Psoas muscle (tissue), 8 donors: ENCODE results near the gene DSCAM. TPM values are rescaled to one million over a fixed set of nuclear protein-coding genes. Genes with fewer than 3 reads are reported as not detected.

Experiments
- ATAC-seq, 4 donors: fragments of 200-7000 bp; cut with Tn5 transposase; one replicate each; pipeline ENCODE4 v1.9.1; 2020; ENCODE audit warnings: moderate library complexity in 3 of 4, mild to moderate bottlenecking in 2 of 4
- DNase-seq, 2 donors: peaks; one replicate each; pipeline ENCODE4 v3.0.0-alpha.2; 2020
- H3K27ac ChIP-seq: fragments of 200-600 bp; one replicate; pipeline ENCODE4 v1.8.0; 2022
- H3K27me3 ChIP-seq, 3 donors: fragments of 200-600 bp in 1 of 3; one replicate each; pipeline versions ENCODE4 v1.6.1 to v1.8.0; 2013 to 2022; ENCODE audit warnings: low read length in 2 of 3, mild to moderate bottlenecking in 2 of 3, moderate library complexity in 1 of 3; ENCODE audit not compliant: insufficient read depth in 3 of 3
- H3K36me3 ChIP-seq, 2 donors: fragments of 200-600 bp in 1 of 2; one replicate each; pipeline versions ENCODE4 v1.6.1 to v1.8.0; 2013 to 2022; ENCODE audit warnings: low read depth in 1 of 2, mild to moderate bottlenecking in 1 of 2, moderate library complexity in 1 of 2; ENCODE audit not compliant: insufficient read depth in 1 of 2
- H3K4me1 ChIP-seq: fragments of 200-600 bp; one replicate; pipeline ENCODE4 v1.8.0; 2022
- H3K4me3 ChIP-seq: fragments of 200-600 bp; one replicate; pipeline ENCODE4 v1.8.0; 2022; ENCODE audit warnings: mild to moderate bottlenecking
- H3K9me3 ChIP-seq: fragments of 200-600 bp; one replicate; pipeline ENCODE4 v1.8.0; 2022
- CTCF ChIP-seq: fragments of 200-600 bp; IDR thresholded peaks from one replicate; pipeline ENCODE4 v1.8.0; 2022; ENCODE audit warnings: antibody characterized with exemption
- WGBS, 3 donors: extraction: QIAGEN DNeasy Blood & Tissue Kit; methylation state at CpG; one replicate each; pipeline versions ENCODE4 v1.1.6 to v1.1.7; 2013; 5-methylcytosine and 5-hydroxymethylcytosine counted together
- intact Hi-C, 2 donors: fragments of 100-400 bp; cut with DNase I; formaldehyde crosslinking; loops; one replicate each; pipeline versions ENCODE4 v1.11.0 to v1.14.2; 2022
- polyA plus RNA-seq, 3 donors: library from polyadenylated mRNA; stranded (reverse); fragments of 200-250 nt; gene quantifications; one replicate each; pipeline ENCODE4 v1.2.3, GENCODE V29; 2013
- total RNA-seq, 4 donors: library from RNA; stranded (reverse); fragmentation: NEBNext Ultra II Directional in 2 of 4; extraction: Animal tissue kit (Norgen Biotek cat#: 25700) in 2 of 4; gene quantifications; one replicate each; pipeline versions ENCODE4 v1.2.1 to v1.2.4, GENCODE V29; 2021 to 2023
- donor health status: healthy with polysubstance abuse.
- donor health status: DM: no; HTN: no; CAD: no; lungs with moderate emphysema.
- donor health status: Bipolar disorder and iron deficiency.
- donor health status: healthy.
- donor health status: DM: yes; HTN: yes; CAD: no.
- donor health status: DM: no; HTN: no; CAD: no.
- donor health status: DM: no; HTN: no; CAD: no.
- donor health status: DM: yes; HTN: yes; CAD: no.

The DSCAM gene
- total and polyA plus RNA-seq, 7 donors: 0.03 to 0.04 TPM; not detected in 5

DNA sequence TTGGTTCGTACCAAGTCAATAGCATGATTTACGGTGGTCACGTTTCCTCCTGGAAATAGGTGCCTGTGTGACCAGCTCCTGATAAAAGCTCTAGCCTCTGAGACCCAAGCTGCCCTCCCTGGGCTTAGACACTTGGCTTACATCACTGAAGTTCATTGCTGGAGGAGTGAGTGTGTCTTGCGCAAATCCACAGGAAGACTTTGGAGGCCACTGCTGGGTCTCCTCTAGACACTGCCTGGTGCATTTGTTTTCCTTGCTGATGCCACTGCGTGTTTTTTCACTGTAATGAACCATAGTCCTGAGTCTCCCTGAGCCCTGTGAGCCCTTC, 230.6 kb downstream of the DSCAM start:
- intact Hi-C loops: no loop called here
- DNase-seq (no peak), ATAC-seq (no peak)
- WGBS, 3 donors: 79 to 83% (median 82%) methylated on average over 5 of the region's 5 CpGs
- Histone ChIP-seq H3K27ac (no peak overlapping the region), H3K4me3 (no peak overlapping the region), H3K9me3 (no peaks in the 10 kb centered on the region), H3K27me3 (no peaks in the 10 kb centered on the region), H3K4me1 (no peaks in the 10 kb centered on the region), H3K36me3 (no peaks in the 10 kb centered on the region)
- TF ChIP-seq CTCF: no peak

GRCh38 chr21:40615505-40616376, 231.2 kb downstream of the DSCAM start:
- H3K4me3 ChIP-seq: no peak overlapping the region
- intact Hi-C loops: no loop called here
- no peak overlapping the region for H3K27ac ChIP-seq
- H3K9me3 ChIP-seq: no peaks in the 10 kb centered on the region
- no peak for DNase-seq
- ATAC-seq: no peak
- H3K27me3 ChIP-seq: no peaks in the 10 kb centered on the region
- no peaks in the 10 kb centered on the region for H3K4me1 ChIP-seq
- 54 to 59% (median 56%) methylated on average over 9 of the region's 9 CpGs for WGBS, 3 donors
- H3K36me3 ChIP-seq: no peaks in the 10 kb centered on the region
- TF ChIP-seq CTCF: no peak

DNA sequence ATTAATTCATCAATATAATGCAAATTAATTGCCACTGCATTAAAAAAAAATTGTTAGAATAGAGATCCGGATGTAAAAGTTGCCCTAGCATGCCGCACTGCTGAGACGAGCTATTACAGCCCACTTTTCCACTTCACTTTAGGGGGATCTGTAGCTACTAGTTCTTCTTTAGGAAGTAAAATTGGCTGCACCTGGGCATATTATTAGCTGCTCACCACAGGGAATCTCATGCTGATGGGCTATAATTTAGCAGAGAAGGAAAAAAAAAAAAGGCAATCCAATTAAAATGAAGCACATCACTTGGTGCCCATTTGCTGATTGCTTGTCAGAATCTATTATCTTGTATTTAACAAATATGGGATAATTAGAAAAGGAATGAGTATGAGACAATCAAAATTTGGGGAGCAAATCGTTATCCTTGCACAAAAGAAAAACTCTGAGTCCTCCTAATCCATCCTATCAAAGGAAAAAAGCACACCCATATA, 233.4 kb downstream of the DSCAM start:
- ATAC-seq (no peak), DNase-seq (no peak)
- no peak for TF ChIP-seq CTCF
- 85 to 90% (median 89%) methylated on average over 4 of the region's 4 CpGs for WGBS, 3 donors
- Histone ChIP-seq H3K9me3 (no peaks in the 10 kb centered on the region), H3K27ac (no peak overlapping the region), H3K4me1 (no peaks in the 10 kb centered on the region), H3K36me3 (no peaks in the 10 kb centered on the region), H3K27me3 (no peaks in the 10 kb centered on the region), H3K4me3 (no peak overlapping the region)
- intact Hi-C loops: no loop called here

GRCh38 chr21:40610345-40610744, 236.6 kb downstream of the DSCAM start:
- ATAC-seq (no peak), DNase-seq (no peak)
- intact Hi-C loops: no loop called here
- TF ChIP-seq CTCF: no peak
- no peak overlapping the region for H3K4me3 ChIP-seq
- WGBS, 3 donors: 58 to 63% (median 60%) methylated on average over 6 of the region's 6 CpGs
- H3K36me3 ChIP-seq: no peaks in the 10 kb centered on the region
- no peaks in the 10 kb centered on the region for H3K27me3 ChIP-seq
- no peaks in the 10 kb centered on the region for H3K4me1 ChIP-seq
- no peak overlapping the region for H3K27ac ChIP-seq
- no peaks in the 10 kb centered on the region for H3K9me3 ChIP-seq

DNA sequence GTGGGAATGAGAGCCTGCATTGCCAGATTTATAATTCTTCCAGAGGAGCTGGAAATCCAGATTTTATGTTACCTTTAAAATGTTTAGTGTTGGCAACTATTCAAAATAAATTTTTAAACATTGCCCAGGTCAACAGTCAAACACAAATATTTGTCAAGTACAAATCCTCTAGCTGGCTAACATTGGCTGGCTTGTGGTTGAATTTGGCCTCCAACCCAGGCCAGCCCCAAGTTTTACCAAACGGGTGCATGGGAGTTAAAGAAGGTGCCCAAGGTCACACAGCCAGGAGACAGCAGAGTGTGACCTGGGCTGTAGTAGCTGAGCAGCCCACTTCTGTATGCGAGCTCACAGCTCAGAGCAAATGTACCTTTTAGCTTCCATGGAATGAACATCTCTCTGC, 240.6 kb downstream of the DSCAM start:
- DNase-seq (no peak), ATAC-seq (no peak)
- WGBS, 3 donors: 68 to 74% (median 68%) methylated on average over 2 of the region's 2 CpGs
- intact Hi-C loops: no loop called here
- Histone ChIP-seq H3K27me3 (no peaks in the 10 kb centered on the region), H3K4me1 (no peaks in the 10 kb centered on the region), H3K36me3 (no peaks in the 10 kb centered on the region), H3K27ac (no peak overlapping the region), H3K4me3 (no peak overlapping the region), H3K9me3 (no peaks in the 10 kb centered on the region)
- no peak for TF ChIP-seq CTCF
